ENCODE results near the gene C1QTNF8. TPM values are rescaled to one million over a fixed set of nuclear protein-coding genes. Genes with fewer than 3 reads are reported as not detected.

C1QTNF8 gene
- total RNA-seq, 1 donor from 2014 or later, result not detected

DNA sequence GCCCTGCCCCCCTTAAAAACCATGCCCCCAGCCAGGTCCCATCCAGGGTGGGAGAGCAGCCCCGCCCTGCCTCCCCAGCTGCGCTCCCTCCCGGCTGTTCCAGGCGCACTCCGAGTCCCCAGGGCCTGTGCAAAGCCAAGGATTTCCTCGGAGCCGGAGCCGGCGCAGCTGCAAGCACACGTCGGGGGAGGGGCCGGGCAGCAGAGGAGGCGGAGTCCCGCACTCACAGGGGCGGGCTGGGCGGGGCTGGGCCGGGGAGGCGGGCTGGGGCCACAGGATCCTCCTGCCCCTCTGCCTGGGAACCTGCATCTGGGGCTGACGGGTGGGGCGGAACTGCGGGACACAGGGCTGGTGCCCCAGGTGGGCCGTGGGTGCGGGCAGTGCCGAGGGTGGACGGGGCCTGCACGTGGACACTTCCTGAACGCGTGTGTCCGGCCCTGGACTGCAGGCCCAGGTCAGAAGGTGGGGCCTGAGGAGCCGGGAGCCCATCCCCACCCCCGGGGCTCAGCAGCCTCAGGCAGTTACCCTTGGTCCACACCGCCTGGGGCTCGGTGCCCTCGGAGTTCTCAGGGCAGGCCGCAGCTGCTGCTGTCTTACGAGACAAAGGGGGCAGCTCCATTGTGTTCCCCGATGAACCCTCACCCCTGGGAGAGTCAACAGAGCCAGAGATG, 47.5 kb downstream of the C1QTNF8 start:
- intact Hi-C loops (cut with micrococcal nuclease), result no loop called here

- intact Hi-C loops (cut with micrococcal nuclease), result no loop called here
These were observed 48.2 kb downstream of the C1QTNF8 start for GRCh38 chr16:1047801-1048200.

- intact Hi-C loops (cut with micrococcal nuclease), result no loop called here
These were observed 48.9 kb downstream of the C1QTNF8 start for GRCh38 chr16:1047123-1047522.

DNA sequence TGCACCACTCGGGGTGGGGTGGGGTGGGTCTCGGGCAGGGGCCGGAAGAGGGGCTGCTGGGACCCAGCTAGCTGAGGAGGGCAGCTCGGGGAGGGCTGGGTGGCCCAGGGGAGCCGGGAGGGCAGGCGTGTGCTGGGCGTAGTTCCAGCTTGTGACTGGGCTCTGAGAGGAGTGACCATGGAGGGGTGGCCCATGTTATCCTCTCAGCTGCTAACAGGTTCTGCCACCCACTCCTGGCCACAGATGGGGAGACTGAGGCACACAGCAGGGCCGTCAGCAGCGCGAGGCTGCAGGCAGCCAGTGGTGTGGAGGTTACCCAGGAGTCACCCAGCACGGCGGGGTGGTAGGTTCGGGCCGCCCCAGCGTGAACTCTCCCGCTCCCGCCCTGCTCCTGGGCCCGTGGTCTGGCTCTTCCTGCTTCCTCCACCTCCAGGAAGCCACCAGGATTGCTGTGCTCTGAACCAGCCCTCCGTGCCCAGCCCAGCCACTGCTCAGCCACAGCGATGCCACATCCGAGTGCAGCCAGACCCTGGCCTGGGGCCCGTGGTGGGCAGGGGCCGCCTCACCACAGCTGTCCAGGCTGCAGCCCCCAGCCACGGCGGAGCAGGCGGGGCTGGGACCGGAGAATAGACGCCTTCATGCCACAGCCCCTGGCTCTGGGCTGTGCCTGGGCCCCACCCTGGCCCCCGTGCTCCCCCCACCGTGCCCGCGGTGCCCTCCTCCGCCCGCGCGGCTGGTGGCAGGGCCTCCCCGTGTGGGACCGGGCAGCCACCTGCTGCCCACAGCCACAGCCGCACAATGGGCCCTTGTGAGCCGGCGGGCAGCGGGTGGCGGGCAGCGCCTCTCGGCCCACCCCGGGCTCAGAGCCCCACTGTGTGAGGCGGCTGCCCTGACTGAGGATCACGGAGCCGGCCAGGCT, 49.8 kb downstream of the C1QTNF8 start:
- intact Hi-C loops (cut with micrococcal nuclease), result no loop called here

DNA sequence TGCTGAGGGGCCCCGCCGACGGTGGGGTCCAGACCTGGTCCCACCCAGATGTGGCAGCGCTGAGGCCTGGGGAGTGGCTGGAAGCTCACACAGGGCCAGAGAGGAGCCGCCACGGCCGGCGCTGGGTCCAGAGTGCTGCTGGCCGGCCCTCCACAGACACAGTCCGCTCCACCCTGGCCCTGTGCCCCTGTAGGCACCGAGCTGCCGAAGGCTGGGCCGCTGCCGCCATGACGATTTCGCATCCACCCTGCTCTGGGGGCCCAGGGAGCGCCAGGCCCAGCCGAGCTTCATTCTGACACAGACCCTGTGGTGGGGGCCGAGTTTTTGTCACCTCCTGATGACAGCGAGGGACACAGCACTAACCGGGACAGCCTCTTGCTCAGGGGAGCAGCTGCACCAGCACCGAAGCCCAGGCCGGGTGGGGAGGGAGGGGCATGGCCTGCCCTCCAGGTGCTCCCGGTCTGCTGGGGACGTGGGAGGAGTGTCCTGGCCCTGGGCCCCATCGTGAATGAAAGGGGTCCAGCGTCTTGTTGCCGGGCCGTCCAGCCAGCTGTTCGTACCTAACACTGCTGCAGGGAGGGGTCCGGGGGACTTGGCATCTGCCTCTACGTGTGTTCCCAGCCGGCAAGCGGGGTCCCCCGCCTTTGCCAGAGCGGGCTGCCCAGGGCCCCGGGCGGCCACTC, 50.6 kb downstream of the C1QTNF8 start:
- intact Hi-C loops (cut with micrococcal nuclease), result no loop called here

DNA sequence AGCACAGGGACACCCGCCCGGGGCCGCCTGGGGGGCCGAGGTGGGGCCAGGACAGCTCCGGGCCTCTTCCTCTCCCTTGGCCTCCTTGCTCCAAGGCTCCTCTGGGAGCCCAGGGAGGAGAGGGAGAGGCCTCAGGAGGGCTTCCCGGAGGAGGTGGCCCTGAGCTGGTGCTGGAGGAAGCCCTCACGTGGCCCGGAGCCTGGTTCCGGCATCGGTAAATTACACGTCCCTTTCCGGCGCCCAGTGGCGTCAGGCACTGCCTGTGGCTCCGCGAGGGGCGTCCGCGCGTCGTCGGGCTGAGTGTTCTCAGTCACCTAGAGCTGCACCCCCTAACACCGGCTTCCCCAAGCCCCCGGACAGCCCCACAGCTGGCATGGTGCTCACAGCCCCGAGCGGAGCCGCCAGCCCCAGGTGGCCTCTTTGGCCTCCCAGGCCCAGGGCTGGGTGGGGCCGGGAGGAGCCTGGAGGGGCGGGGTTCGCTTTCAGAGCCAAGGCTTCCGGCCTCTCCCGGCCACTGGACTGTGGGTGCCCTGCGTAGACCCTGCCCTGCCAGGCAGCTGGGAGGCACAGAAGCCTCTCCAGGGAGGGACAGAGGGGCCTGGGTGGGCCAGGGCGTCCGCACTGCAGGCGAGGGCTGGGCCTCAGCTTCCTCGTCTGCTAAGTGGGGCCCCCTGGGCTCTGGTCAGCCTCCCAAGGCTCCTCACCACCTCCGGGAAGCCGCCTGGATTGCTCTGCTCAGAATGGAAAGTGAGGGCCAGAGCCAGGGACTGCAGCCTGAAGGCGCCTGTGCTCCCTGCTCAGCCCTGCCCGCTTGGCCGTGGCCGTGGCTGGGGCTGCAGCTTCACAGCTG, 51.4 kb downstream of the C1QTNF8 start:
- intact Hi-C loops (cut with micrococcal nuclease), result no loop called here

GRCh38 chr16:1043881-1044451, 52.1 kb downstream of the C1QTNF8 start:
- intact Hi-C loops (cut with micrococcal nuclease), result no loop called here

GRCh38 chr16:1042866-1043265, 53.2 kb downstream of the C1QTNF8 start:
- intact Hi-C loops (cut with micrococcal nuclease), result no loop called here

DNA sequence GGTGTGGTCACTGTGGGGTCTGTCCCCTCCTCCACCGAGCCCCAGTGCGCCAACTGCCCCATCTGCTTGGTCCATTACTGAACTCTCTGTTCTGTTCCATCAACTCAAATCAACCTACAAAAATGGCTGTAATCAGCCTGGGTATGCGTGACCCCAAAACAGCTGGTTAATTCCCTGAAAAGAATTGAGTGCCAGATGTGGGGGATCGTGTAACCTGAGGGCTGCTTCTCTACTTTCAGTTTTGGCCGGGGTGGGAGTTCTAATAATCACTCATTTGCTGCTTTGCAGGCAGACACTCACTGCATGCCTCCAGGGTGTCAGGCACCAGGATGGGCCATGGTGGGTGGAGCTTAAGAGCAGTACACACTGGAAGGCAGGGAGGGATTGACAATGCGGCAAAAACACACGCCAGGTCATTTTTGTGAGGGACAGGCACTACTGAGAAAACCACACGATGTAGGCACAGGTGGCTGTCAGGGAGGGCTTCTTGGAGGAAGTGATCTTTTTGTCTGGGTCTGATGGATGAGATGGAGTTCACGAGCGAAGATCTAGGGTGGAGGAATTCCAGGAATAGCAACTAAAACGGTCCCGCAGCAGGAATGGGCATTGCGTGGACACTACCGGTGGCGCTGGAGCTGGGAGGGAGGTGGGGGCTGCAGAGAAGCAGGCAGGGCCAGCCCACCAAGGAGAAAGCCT, 53.8 kb downstream of the C1QTNF8 start:
- intact Hi-C loops (cut with micrococcal nuclease), result no loop called here

DNA sequence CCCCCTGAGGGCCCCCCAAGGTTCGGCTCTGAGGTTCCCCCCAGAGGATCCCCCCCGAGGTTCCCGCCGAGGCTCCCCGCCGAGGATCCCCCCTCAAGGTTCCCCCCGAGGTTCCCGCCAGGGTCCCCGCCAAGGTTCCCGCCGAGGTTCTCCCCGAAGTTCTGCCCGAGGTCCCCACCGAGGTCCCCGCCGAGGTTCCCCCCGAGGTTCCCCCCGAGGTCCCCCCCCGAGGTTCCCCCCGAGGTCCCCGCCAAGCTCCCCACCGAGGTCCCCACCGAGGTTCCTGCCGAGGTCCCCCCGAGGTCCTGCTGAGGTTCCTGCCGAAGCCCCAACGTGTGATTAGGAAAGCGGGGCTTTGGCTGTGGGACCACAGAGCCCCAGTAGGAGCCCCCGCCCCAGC, 55.7 kb downstream of the C1QTNF8 start:
- intact Hi-C loops (cut with micrococcal nuclease), result no loop called here

- intact Hi-C loops (cut with micrococcal nuclease), result no loop called here
These were observed 56.3 kb downstream of the C1QTNF8 start for GRCh38 chr16:1039762-1040161.

DNA sequence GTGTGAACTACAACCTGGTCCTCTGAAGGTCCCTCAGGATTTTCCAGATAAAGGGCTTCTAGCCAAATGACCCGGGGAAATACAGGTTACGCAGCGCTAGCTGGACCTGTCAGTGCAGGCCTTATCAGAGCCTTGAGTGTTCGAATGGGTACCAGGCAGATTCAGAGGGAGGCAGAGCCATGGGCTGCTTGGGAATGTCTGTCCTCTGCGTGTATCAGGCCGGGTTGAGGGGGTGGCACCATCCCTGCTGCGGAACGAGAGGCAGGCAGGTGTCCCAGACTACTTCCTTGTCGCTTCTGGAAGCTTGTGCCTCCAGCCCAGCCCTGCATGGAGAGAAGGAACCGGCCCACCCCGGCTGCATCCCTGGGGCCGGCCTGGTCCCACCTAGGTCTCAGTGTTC, 57.1 kb downstream of the C1QTNF8 start:
- intact Hi-C loops (cut with micrococcal nuclease), result no loop called here

Other genes starting within 250 kb of the C1QTNF8 start
- 19.4 and 21.9 TPM in 2 replicates for gene LMF1, start 125.3 kb downstream of the C1QTNF8 start, total RNA-seq
- 0.11 TPM in 1 of 2 replicates, not detected in the other for gene SOX8, start 114.5 kb downstream of the C1QTNF8 start, total RNA-seq
- gene SSTR5, start 23.5 kb downstream of the C1QTNF8 start, total RNA-seq, result not detected in 2 replicates
- 0.32 and 0.66 TPM in 2 replicates for gene CACNA1H, start 56.9 kb upstream of the C1QTNF8 start, total RNA-seq
- not detected in 2 replicates for gene TPSG1, start 129.0 kb upstream of the C1QTNF8 start, total RNA-seq
- gene TPSB2, start 133.9 kb upstream of the C1QTNF8 start, total RNA-seq, result not detected in 2 replicates
- gene TPSAB1, start 144.5 kb upstream of the C1QTNF8 start, total RNA-seq, result not detected in 2 replicates
- not detected in 2 replicates for gene TPSD1, start 159.8 kb upstream of the C1QTNF8 start, total RNA-seq
- 210 and 217 TPM in 2 replicates for gene UBE2I, start 213.4 kb upstream of the C1QTNF8 start, total RNA-seq
- 0.18 and 0.66 TPM in 2 replicates for gene BAIAP3, start 237.4 kb upstream of the C1QTNF8 start, total RNA-seq